Cardiac fibroblast (primary cell): Measurements from ENCODE around the gene ELP2.
"Not testable (repeated sequence)": the region's sequence is repeated elsewhere in the genome, so short reads cannot be mapped to it uniquely, and the experiment has no call there.

ENCODE experiments used
- DNase-seq, 2 donors: peaks; one replicate each; pipeline versions ENCODE4 v3.0.0 to v3.0.0-alpha.2; 2010; ENCODE audit warnings: low read depth in 2 of 2
- H3K4me3 ChIP-seq, 2 donors: replicated peaks in 1 of 2; 1 replicate in 1 of 2; 2 replicates in 1 of 2; pipeline ENCODE4 v1.5.1; 2011; ENCODE audit warnings: low read depth in 2 of 2, low read length in 2 of 2, mild to moderate bottlenecking in 2 of 2, moderate library complexity in 1 of 2
- CTCF ChIP-seq: IDR thresholded peaks from one replicate; pipeline ENCODE4 v1.5.1; 2011; ENCODE audit warnings: low read depth, mild to moderate bottlenecking, low read length, inconsistent platforms

ELP2 gene

GRCh38 chr18:36201765-36202164 lies 72.1 kb downstream of the ELP2 start:
- H3K4me3 ChIP-seq, result no peak overlapping the region
- TF ChIP-seq CTCF, result no peak
- no peak for DNase-seq

- no peak overlapping the region for H3K4me3 ChIP-seq
- no peak for TF ChIP-seq CTCF
- no peak for DNase-seq
These were observed 73.7 kb downstream of the ELP2 start for GRCh38 chr18:36203360-36203895.

- no peak for DNase-seq
- no peak overlapping the region for H3K4me3 ChIP-seq
- no peak for TF ChIP-seq CTCF
These were observed 75.5 kb downstream of the ELP2 start for GRCh38 chr18:36205166-36205565.

- TF ChIP-seq CTCF, result no peak
- no peak overlapping the region for H3K4me3 ChIP-seq
- DNase-seq, result no peak
These were observed 77.6 kb downstream of the ELP2 start for GRCh38 chr18:36207303-36207702.

- H3K4me3 ChIP-seq, DNase-seq: not testable (repeated sequence)
These were observed 78.3 kb downstream of the ELP2 start for GRCh38 chr18:36207969-36208368.

GRCh38 chr18:36211612-36212065 lies 81.9 kb downstream of the ELP2 start:
- DNase-seq, result peak in 1 of 2 donors; percentile 27
- H3K4me3 ChIP-seq, result no peak overlapping the region
- no peak for TF ChIP-seq CTCF

- no peak for TF ChIP-seq CTCF
- H3K4me3 ChIP-seq, result no peak overlapping the region
- peak; percentile 9 to 57 for DNase-seq
These were observed 82.8 kb downstream of the ELP2 start for GRCh38 chr18:36212301-36213171.
